NCI-H524 treated with DMSO at 0.1 percent for 48 hours (cell line): Measurements from ENCODE around the gene RAP1B.

ENCODE experiments used
- DNase-seq: peaks from one replicate; lab custom pipeline; 2025; lab: John Stamatoyannopoulos, UW

The RAP1B gene

DNA sequence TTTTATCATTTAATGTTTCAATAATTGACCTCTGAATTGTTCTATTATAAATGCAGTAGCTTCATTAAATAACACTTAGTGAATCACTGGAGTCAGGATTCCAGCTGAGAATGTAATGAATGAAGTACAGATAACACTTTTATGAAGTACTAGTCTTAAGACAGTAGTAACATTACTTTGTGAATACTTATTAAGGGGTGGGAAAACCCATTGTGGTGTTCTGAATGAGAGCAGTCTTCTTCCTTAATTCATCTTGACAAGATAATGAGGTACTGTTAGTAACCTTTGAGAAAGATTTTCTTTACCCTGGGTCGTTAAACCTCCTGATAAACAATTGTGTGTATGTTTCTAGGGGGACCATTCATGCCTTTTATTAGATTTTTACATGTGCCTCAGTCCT is 88.8 kb downstream of the RAP1B start:
- DNase-seq, result no peak
